DND-41 (cell line): Measurements from ENCODE around the gene EXOC6.
"Not testable (repeated sequence)": the region's sequence is repeated elsewhere in the genome, so short reads cannot be mapped to it uniquely, and the experiment has no call there.

Experiments used
- ATAC-seq: fragments of 200-7000 bp; cut with Tn5 transposase; 3 replicates; pipeline ENCODE4 v1.9.1; 2021; ENCODE audit warnings: low read depth; ENCODE audit not compliant: insufficient read depth
- DNase-seq: peaks from one replicate; pipeline ENCODE4 v3.0.0-alpha.2; 2020
- H2AFZ ChIP-seq: 2 replicates; pipeline ENCODE4 v1.6.0; 2012; ENCODE audit warnings: low read depth, low read length
- H3K27ac ChIP-seq: 2 replicates; pipeline ENCODE4 v1.5.1; 2012; ENCODE audit warnings: low read length, inconsistent platforms
- H3K27me3 ChIP-seq: fragments of 200-600 bp; sonication (generic); 2 replicates; pipeline ENCODE4 v1.6.0; 2012; ENCODE audit warnings: low read length, mild to moderate bottlenecking, inconsistent platforms; ENCODE audit not compliant: insufficient read depth, poor library complexity
- H3K36me3 ChIP-seq: 2 replicates; pipeline ENCODE4 v1.5.1; 2012; ENCODE audit warnings: low read length, inconsistent platforms; ENCODE audit not compliant: insufficient read depth
- H3K4me1 ChIP-seq: 2 replicates; pipeline ENCODE4 v1.5.1; 2012; ENCODE audit warnings: mild to moderate bottlenecking, low read length; ENCODE audit not compliant: insufficient read depth
- H3K4me2 ChIP-seq: 2 replicates; pipeline ENCODE4 v1.6.0; 2012; ENCODE audit warnings: mild to moderate bottlenecking, moderate library complexity, low read length, inconsistent platforms; ENCODE audit not compliant: insufficient read depth
- H3K4me3 ChIP-seq, 2 experiments: fragments of 200-600 bp in 1 of 2; shearing (Covaris generic) in 1 of 2; 2 replicates each; pipeline ENCODE4 v1.5.1; 2012 to 2016; ENCODE audit warnings: inconsistent platforms in 2 of 2, low read length in 2 of 2, mild to moderate bottlenecking in 2 of 2, low read depth in 1 of 2, moderate library complexity in 1 of 2
- H3K79me2 ChIP-seq: 2 replicates; pipeline ENCODE4 v1.6.0; 2012; ENCODE audit warnings: low read length, inconsistent platforms; ENCODE audit not compliant: insufficient read depth
- H3K9ac ChIP-seq: 2 replicates; pipeline ENCODE4 v1.6.0; 2012; ENCODE audit warnings: low read depth, mild to moderate bottlenecking, inconsistent platforms, low read length, moderate library complexity
- H3K9me3 ChIP-seq: 2 replicates; pipeline ENCODE4 v1.5.1; 2012; ENCODE audit warnings: low read length, moderate library complexity, mild to moderate bottlenecking, inconsistent platforms; ENCODE audit not compliant: insufficient read depth, severe bottlenecking
- H4K20me1 ChIP-seq: 2 replicates; pipeline ENCODE4 v1.6.0; 2012; ENCODE audit warnings: low read length; ENCODE audit not compliant: insufficient read depth
- EZH2 ChIP-seq: IDR thresholded peaks from 3 replicates; pipeline ENCODE4 v1.6.1; 2012; ENCODE audit warnings: borderline replicate concordance, low read depth, mild to moderate bottlenecking, moderate library complexity, low read length, inconsistent platforms; ENCODE audit not compliant: severe bottlenecking
- TF ChIP-seq, protein P1 (sequence below): IDR thresholded peaks from 2 replicates; pipeline ENCODE4 v1.5.1; 2012; ENCODE audit warnings: borderline replicate concordance, low read length, moderate library complexity, mild to moderate bottlenecking; ENCODE audit not compliant: poor library complexity, severe bottlenecking; ENCODE audit errors: extremely low read depth

Gene EXOC6

DNA sequence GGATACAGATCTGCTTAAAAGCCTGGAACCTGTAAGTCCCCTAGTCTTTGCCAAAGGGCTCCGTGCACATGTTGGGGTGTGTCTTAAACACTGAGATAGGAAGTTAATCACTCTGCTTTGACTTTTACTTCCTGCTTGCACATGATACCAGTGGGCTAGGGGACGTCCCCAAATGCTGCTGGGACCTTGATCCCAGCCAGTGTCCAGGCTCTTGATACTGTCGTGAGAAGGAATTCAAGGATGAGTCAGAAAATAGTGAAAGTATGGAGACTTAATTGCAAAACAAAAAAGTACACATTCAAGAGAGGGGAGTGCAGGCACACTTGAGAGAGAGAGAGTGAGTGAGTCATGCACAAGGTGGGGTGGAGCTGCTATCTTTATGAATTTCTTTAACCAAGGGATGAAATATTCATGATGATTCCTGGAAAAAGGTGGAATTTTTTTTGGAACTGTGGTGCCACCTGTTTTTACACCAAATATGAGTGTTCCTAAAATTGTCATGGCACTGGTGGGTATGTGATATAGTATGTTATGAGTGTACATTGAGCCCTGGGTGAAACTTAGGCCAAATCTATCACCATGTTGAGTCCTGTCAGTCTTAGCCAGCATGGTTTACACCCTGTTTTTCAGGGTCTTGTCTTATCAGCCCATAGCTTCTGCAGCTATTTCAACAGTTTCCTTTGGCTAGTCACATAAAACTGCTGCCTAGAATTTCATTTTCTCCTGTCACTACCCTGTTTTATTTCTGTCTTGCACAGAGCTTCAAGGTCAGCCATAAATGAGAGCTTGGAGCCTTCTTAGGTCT lies 123.9 kb downstream of the EXOC6 start:
- H3K4me3 ChIP-seq, result no peak overlapping the region
- ATAC-seq (no peak), DNase-seq (no peak)
- H3K4me2 ChIP-seq, result no peak overlapping the region
- H3K27me3 ChIP-seq, result no peaks in the 10 kb centered on the region
- H3K36me3 ChIP-seq, result peaks cover 36% of the 10 kb centered on the region
- no peaks in the 10 kb centered on the region for H4K20me1 ChIP-seq
- H3K9ac ChIP-seq, result no peak overlapping the region
- H3K4me1 ChIP-seq, result no peaks in the 10 kb centered on the region
- H3K79me2 ChIP-seq, result no peaks in the 10 kb centered on the region
- no peak overlapping the region for H2AFZ ChIP-seq
- H3K27ac ChIP-seq, result no peak overlapping the region
- peaks cover 3% of the 10 kb centered on the region for H3K9me3 ChIP-seq
- TF ChIP-seq, protein P1, sequence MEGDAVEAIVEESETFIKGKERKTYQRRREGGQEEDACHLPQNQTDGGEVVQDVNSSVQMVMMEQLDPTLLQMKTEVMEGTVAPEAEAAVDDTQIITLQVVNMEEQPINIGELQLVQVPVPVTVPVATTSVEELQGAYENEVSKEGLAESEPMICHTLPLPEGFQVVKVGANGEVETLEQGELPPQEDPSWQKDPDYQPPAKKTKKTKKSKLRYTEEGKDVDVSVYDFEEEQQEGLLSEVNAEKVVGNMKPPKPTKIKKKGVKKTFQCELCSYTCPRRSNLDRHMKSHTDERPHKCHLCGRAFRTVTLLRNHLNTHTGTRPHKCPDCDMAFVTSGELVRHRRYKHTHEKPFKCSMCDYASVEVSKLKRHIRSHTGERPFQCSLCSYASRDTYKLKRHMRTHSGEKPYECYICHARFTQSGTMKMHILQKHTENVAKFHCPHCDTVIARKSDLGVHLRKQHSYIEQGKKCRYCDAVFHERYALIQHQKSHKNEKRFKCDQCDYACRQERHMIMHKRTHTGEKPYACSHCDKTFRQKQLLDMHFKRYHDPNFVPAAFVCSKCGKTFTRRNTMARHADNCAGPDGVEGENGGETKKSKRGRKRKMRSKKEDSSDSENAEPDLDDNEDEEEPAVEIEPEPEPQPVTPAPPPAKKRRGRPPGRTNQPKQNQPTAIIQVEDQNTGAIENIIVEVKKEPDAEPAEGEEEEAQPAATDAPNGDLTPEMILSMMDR, result no peak
- TF ChIP-seq EZH2, result no peak

DNA sequence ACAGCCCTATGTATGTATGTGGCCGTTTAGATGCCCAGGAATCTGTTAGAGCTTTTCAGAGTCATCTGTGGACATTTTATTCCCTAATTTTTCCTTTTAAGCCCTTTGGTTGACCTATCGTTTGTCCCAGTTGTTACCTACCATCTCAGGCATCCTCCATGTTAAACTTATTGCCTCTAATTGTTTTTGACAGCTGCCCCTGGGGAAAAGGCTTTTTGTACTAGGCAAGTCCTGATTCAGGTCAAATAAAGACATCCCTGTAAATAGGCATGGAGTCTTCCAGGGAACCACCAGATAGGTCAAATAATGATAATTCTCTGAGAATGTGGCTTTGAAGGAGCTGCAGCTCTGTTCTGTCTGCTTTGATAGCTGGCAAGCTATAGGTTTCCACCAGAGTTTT lies 124.6 kb downstream of the EXOC6 start:
- Histone ChIP-seq H3K9ac (no peak overlapping the region), H3K27ac (no peak overlapping the region), H3K36me3 (peaks cover 36% of the 10 kb centered on the region), H3K79me2 (no peaks in the 10 kb centered on the region), H3K9me3 (peaks cover 3% of the 10 kb centered on the region), H3K4me2 (no peak overlapping the region), H3K4me1 (no peaks in the 10 kb centered on the region), H3K27me3 (no peaks in the 10 kb centered on the region), H2AFZ (no peak overlapping the region), H3K4me3 (no peak overlapping the region), H4K20me1 (no peaks in the 10 kb centered on the region)
- ATAC-seq (no peak), DNase-seq (no peak)
- TF ChIP-seq EZH2, result no peak
- TF ChIP-seq, protein P1, result no peak

DNA sequence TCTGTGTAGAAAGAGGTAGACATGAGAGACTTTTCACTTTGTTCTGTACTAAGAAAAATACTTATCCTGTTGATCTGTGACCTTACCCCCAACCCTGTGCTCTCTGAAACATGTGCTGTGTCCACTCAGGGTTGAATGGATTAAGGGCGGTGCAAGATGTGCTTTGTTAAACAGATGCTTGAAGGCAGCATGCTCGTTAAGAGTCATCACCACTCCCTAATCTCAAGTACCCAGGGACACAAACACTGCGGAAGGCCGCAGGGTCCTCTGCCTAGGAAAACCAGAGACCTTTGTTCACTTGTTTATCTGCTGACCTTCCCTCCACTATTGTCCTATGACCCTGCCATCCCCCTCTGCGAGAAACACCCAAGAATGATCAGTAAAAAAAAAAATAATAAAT lies 128.0 kb downstream of the EXOC6 start:
- not testable (repeated sequence) for H3K79me2 ChIP-seq, H2AFZ ChIP-seq, H3K4me3 ChIP-seq, H3K4me1 ChIP-seq, H4K20me1 ChIP-seq, H3K27ac ChIP-seq, DNase-seq, ATAC-seq, H3K9me3 ChIP-seq, H3K9ac ChIP-seq, H3K27me3 ChIP-seq, H3K4me2 ChIP-seq
- peaks cover 22% of the 10 kb centered on the region for H3K36me3 ChIP-seq

DNA sequence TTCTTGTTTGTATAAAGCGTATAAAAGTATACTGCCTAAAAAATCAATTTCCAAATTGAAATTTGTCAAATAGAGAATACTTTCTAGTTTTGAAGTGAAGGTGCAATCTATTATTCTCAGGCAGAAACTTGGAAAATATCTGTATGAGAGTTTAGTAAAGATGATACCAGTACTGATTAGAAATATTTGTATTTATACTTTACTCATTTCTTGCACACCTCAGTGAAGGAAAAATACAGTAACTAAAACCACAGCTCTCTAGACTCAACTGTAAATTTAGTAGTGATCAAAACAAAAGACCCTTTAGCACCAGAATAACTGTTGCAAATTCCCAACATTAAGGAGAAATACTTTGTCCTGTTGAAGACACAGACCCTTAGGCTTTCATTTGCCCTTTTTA lies 140.9 kb downstream of the EXOC6 start:
- no peak overlapping the region for H3K4me2 ChIP-seq
- H3K79me2 ChIP-seq, result no peaks in the 10 kb centered on the region
- ATAC-seq (no peak), DNase-seq (no peak)
- no peak overlapping the region for H3K4me3 ChIP-seq
- H3K36me3 ChIP-seq, result no peaks in the 10 kb centered on the region
- H3K27me3 ChIP-seq, result no peaks in the 10 kb centered on the region
- H3K9ac ChIP-seq, result no peak overlapping the region
- H3K9me3 ChIP-seq, result no peaks in the 10 kb centered on the region
- no peak overlapping the region for H2AFZ ChIP-seq
- peaks cover 16% of the 10 kb centered on the region for H3K4me1 ChIP-seq
- TF ChIP-seq, protein P1, result no peak
- no peak for TF ChIP-seq EZH2
- no peaks in the 10 kb centered on the region for H4K20me1 ChIP-seq
- H3K27ac ChIP-seq, result no peak overlapping the region
